CD8-positive, alpha-beta memory T cell (primary cell): Measurements from ENCODE around the gene API5. TPM values are rescaled to one million over a fixed set of nuclear protein-coding genes. Genes with fewer than 3 reads are reported as not detected.

Experiments
- CTCF ChIA-PET: fragments of 350-600 bp; sonication (Branson Sonifier 250); formaldehyde crosslinking; loops from one replicate; lab custom pipeline; 2021; ENCODE audit warnings: antibody characterized with exemption; lab: Charles Lee
- POLR2A ChIA-PET: fragments of 350-600 bp; sonication (Branson Sonifier 250); formaldehyde crosslinking; loops from one replicate; lab custom pipeline; 2021; ENCODE audit warnings: antibody characterized with exemption; lab: Charles Lee
- DNase-seq, 5 donors: peaks; one replicate each; pipeline versions ENCODE4 v3.0.0 to v3.0.0-alpha.2; 2020 to 2022; ENCODE audit warnings: mixed read lengths in 1 of 5
- H3K27ac ChIP-seq: one replicate; pipeline ENCODE4 v1.7.0; 2013; ENCODE audit warnings: low read depth, mild to moderate bottlenecking, low read length, moderate library complexity
- H3K27me3 ChIP-seq: 2 replicates; pipeline ENCODE4 v1.7.0; 2013; ENCODE audit warnings: low read length, mild to moderate bottlenecking; ENCODE audit not compliant: insufficient read depth, poor library complexity, severe bottlenecking
- H3K36me3 ChIP-seq: 2 replicates; pipeline ENCODE4 v1.7.0; 2013; ENCODE audit warnings: mild to moderate bottlenecking, low read length, moderate library complexity; ENCODE audit not compliant: insufficient read depth
- H3K4me1 ChIP-seq: 2 replicates; pipeline ENCODE4 v1.7.0; 2013; ENCODE audit warnings: mild to moderate bottlenecking, low read length, moderate library complexity; ENCODE audit not compliant: insufficient read depth
- H3K4me3 ChIP-seq: 2 replicates; pipeline ENCODE4 v1.7.0; 2013; ENCODE audit warnings: mild to moderate bottlenecking, low read length
- H3K9me3 ChIP-seq: 2 replicates; pipeline ENCODE4 v1.7.0; 2013; ENCODE audit warnings: mild to moderate bottlenecking, low read length
- H3K27ac Mint-ChIP-seq, 8 donors: one replicate each; pipeline ENCODE4 v1.8.0; 2020 to 2021; ENCODE audit warnings: mixed read lengths in 8 of 8, mild to moderate bottlenecking in 6 of 8, inconsistent platforms in 3 of 8, moderate library complexity in 3 of 8
- H3K27me3 Mint-ChIP-seq, 2 donors: one replicate each; pipeline ENCODE4 v1.8.0; 2020 to 2021; ENCODE audit warnings: mixed read lengths in 2 of 2, mild to moderate bottlenecking in 1 of 2, moderate library complexity in 1 of 2
- H3K36me3 Mint-ChIP-seq, 3 donors: one replicate each; pipeline ENCODE4 v1.8.0; 2020 to 2021; ENCODE audit warnings: mixed read lengths in 3 of 3, inconsistent platforms in 1 of 3, mild to moderate bottlenecking in 1 of 3
- H3K4me1 Mint-ChIP-seq, 3 donors: one replicate each; pipeline ENCODE4 v1.8.0; 2020 to 2021; ENCODE audit warnings: mixed read lengths in 3 of 3, inconsistent platforms in 1 of 3, mild to moderate bottlenecking in 1 of 3
- H3K4me3 Mint-ChIP-seq, 7 donors: one replicate each; pipeline ENCODE4 v1.8.0; 2020 to 2021; ENCODE audit warnings: mixed read lengths in 7 of 7, mild to moderate bottlenecking in 6 of 7, moderate library complexity in 4 of 7, inconsistent platforms in 2 of 7
- H3K9me3 Mint-ChIP-seq, 5 donors: one replicate each; pipeline ENCODE4 v1.8.0; 2020 to 2022; ENCODE audit warnings: mixed read lengths in 5 of 5, mild to moderate bottlenecking in 3 of 5, moderate library complexity in 2 of 5, inconsistent platforms in 1 of 5
- polyA plus RNA-seq: library from polyadenylated mRNA; unstranded; fragments of 300-500 nt; fragmentation: Illumina TruSeq; gene quantifications from one replicate; pipeline ENCODE4 v1.2.3, GENCODE V29; 2021
- total RNA-seq, 2 experiments: library from RNA; stranded (reverse); gene quantifications; one replicate each; pipeline ENCODE4 v1.2.3, GENCODE V29; 2021

Gene API5
- total and polyA plus RNA-seq, 3 experiments from 2014 or later: 136 to 188 (median 186) TPM

- ChIA-PET CTCF (interaction anchor here (1.3 kb wide), 2 partner anchors 16 to 29 kb away, joined by 4 to 5 read pairs; partner anchors contain the start of gene API5), POLR2A (no interaction called here)
- H3K36me3 Mint-ChIP-seq: no peaks in the 10 kb centered on the region
- H3K27me3 ChIP-seq: no peaks in the 10 kb centered on the region
- no peaks in the 10 kb centered on the region for H3K4me1 ChIP-seq
- peaks cover 0 to 4% (median 0%) of the 10 kb centered on the region in 3 donors for H3K4me1 Mint-ChIP-seq
- peaks cover 11 to 33% of the 10 kb centered on the region in 2 donors for H3K27me3 Mint-ChIP-seq
- H3K4me3 Mint-ChIP-seq: no peak overlapping the region
- no peak overlapping the region for H3K4me3 ChIP-seq
- H3K9me3 Mint-ChIP-seq: no peaks in the 10 kb centered on the region
- no peak overlapping the region for H3K27ac Mint-ChIP-seq
- H3K27ac ChIP-seq: no peak overlapping the region
- H3K36me3 ChIP-seq: no peaks in the 10 kb centered on the region
- DNase-seq: peak in 4 of 5 donors; percentile 8 to 55 (median 16)
- H3K9me3 ChIP-seq: no peaks in the 10 kb centered on the region
Observed at GRCh38 chr11:43282607-43283440, 29.0 kb upstream of the API5 start.

DNA sequence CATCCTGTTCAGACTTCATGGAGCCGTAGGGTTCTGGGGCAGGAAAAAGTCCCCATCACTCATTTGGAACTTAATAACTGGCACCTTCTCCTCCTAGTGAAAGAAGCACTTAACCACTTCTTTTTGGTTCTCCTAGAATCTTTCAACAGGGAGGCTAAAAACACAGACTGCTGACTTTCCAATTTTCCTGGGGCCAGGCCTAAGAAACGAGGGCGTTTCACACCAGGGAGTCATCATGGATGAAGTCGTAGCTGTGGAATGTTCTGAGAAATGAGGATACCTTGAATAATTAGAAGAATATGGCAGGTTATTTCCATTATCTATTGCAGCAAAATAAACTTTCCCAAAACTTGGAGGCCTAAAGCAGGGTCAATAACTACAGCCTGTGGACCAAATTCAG lies 26.0 kb upstream of the API5 start:
- H3K27me3 Mint-ChIP-seq: peaks cover 6 to 41% of the 10 kb centered on the region in 2 donors
- no peaks in the 10 kb centered on the region for H3K36me3 Mint-ChIP-seq
- H3K27ac Mint-ChIP-seq: no peak overlapping the region
- CTCF ChIA-PET: interaction anchor here (1.7 kb wide), 1 partner anchor 12 kb away, joined by 3 read pairs; no protein-coding TSS in a partner anchor
- Histone ChIP-seq H3K27me3 (no peaks in the 10 kb centered on the region), H3K4me1 (no peaks in the 10 kb centered on the region), H3K36me3 (no peaks in the 10 kb centered on the region), H3K4me3 (no peak overlapping the region), H3K9me3 (no peaks in the 10 kb centered on the region), H3K27ac (no peak overlapping the region)
- H3K4me1 Mint-ChIP-seq: peaks cover 0 to 4% (median 0%) of the 10 kb centered on the region in 3 donors
- H3K4me3 Mint-ChIP-seq: no peak overlapping the region
- H3K9me3 Mint-ChIP-seq: no peaks in the 10 kb centered on the region
- POLR2A ChIA-PET: no interaction called here
- no peak for DNase-seq

DNA sequence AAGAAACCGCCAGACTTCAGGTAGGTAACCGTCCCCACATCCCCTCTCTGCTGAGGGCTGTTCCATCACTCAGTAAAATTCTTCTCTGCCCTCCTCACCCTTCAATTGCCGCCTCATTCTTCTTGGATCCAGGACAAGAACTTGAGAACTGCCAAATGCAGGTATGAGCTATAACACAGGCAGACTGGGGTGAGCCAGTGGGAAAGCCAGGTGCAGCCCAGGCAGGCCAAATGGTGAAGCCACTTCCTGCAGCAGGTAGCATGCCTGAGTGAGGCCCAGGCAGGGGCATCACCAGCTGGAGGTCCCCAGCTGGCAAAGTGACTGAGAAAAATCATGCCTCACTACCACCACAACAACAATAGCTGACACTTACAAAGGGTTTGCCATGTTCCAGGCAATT lies 22.4 kb upstream of the API5 start:
- DNase-seq: no peak
- Histone ChIP-seq H3K27me3 (no peaks in the 10 kb centered on the region), H3K9me3 (no peaks in the 10 kb centered on the region), H3K27ac (no peak overlapping the region), H3K4me3 (no peak overlapping the region), H3K36me3 (no peaks in the 10 kb centered on the region), H3K4me1 (no peaks in the 10 kb centered on the region)
- Mint-ChIP-seq H3K9me3 (peaks cover 0 to 7% (median 4%) of the 10 kb centered on the region in 5 donors), H3K27me3 (peaks cover 6 to 46% of the 10 kb centered on the region in 2 donors), H3K4me3 (no peak overlapping the region), H3K4me1 (no peaks in the 10 kb centered on the region), H3K36me3 (no peaks in the 10 kb centered on the region), H3K27ac (peak overlapping the region in 1 of 8 donors; percentile 59)
- POLR2A ChIA-PET: no interaction called here
- CTCF ChIA-PET: no interaction called here

DNA sequence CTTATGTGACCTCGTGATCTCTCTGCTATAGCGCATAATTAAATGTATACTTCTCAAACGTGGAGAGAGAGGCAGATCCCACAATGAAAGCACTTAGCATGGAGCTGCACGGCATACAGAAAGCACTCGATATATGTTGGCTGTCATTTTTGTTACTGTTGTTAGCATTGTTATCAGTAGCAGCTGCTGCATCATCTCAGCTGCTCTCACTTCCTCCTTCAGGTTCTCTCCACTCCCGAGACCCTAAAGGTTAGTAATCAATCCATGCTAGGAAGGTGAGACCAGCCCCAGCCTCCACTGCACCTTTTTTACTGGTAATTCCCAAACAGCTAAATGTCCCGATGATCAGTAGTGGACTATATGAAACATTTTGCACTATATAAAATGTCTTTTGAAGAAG lies 13.4 kb upstream of the API5 start:
- H3K9me3 ChIP-seq: no peaks in the 10 kb centered on the region
- H3K27ac Mint-ChIP-seq: no peak overlapping the region
- ChIA-PET POLR2A (interaction anchor here (0.7 kb wide), 1 partner anchor 292 kb away, joined by 3 read pairs; no protein-coding TSS in a partner anchor), CTCF (interaction anchor here (1.0 to 1.1 kb wide), 2 partner anchors 13 to 14 kb away, joined by 3 to 5 read pairs; partner anchors contain the start of gene API5)
- H3K27me3 Mint-ChIP-seq: peaks cover 5 to 41% of the 10 kb centered on the region in 2 donors
- H3K4me1 ChIP-seq: no peaks in the 10 kb centered on the region
- no peak overlapping the region for H3K4me3 ChIP-seq
- no peaks in the 10 kb centered on the region for H3K4me1 Mint-ChIP-seq
- no peak overlapping the region for H3K27ac ChIP-seq
- no peaks in the 10 kb centered on the region for H3K27me3 ChIP-seq
- no peaks in the 10 kb centered on the region for H3K36me3 ChIP-seq
- H3K9me3 Mint-ChIP-seq: peaks cover 10 to 22% (median 20%) of the 10 kb centered on the region in 5 donors
- no peak overlapping the region for H3K4me3 Mint-ChIP-seq
- H3K36me3 Mint-ChIP-seq: peaks cover 0 to 10% (median 0%) of the 10 kb centered on the region in 3 donors
- DNase-seq: no peak

DNA sequence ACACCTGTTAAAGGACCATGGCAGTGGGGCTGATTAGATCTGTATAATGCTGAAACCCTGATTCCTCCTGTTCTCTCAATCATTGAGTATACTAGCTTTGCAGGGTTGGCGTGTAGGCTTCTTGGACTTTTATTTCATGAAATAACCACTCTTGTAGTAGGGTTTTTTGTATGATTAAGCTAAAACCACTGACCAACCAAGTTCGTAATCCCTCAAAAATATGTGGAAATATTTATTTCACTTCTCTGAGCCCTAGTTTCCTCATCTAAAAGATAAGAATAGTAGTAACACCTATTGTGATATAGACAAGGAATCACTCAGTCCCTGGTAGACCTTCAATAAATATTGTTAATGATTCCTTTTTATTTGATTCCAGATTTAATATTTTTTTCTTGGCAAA lies 4.2 kb downstream of the API5 start:
- H3K4me3 ChIP-seq: no peak overlapping the region
- Mint-ChIP-seq H3K36me3 (peaks cover 0 to 42% (median 0%) of the 10 kb centered on the region in 3 donors), H3K27me3 (peaks cover 0 to 2% of the 10 kb centered on the region in 2 donors), H3K4me1 (peaks cover 49 to 70% (median 58%) of the 10 kb centered on the region in 3 donors), H3K27ac (peak overlapping the region in 6 of 8 donors; percentile 6 to 87 (median 34)), H3K9me3 (no peaks in the 10 kb centered on the region), H3K4me3 (peak overlapping the region in 2 of 7 donors; percentile 12 to 97)
- peaks cover 40% of the 10 kb centered on the region for H3K4me1 ChIP-seq
- no peaks in the 10 kb centered on the region for H3K36me3 ChIP-seq
- H3K27me3 ChIP-seq: no peaks in the 10 kb centered on the region
- ChIA-PET POLR2A (no interaction called here), CTCF (no interaction called here)
- H3K27ac ChIP-seq: no peak overlapping the region
- H3K9me3 ChIP-seq: no peaks in the 10 kb centered on the region
- no peak for DNase-seq

DNA sequence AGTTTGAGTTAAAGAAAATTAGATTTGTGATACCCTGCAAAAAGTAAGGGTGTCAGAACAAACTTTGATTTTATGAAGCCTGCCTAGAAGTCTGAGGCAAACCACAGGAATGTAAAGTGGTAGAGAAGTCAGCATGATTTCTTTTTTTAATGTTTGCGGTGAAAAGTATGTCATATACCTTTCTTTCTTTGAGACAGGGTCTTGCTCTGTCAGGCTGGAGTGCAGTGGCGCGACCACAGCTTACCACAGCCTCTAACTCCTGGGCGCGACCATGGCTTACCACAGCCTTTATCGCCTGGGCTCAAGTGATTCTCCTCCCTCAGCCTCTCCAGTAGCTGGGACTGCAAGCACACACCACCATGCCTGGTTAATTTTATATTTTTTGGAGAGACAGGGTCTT lies 4.7 kb downstream of the API5 start:
- DNase-seq: peak in 1 of 5 donors; percentile 20
- H3K27ac Mint-ChIP-seq: peak overlapping the region in 7 of 8 donors; percentile 6 to 87 (median 71)
- CTCF ChIA-PET: no interaction called here
- H3K27ac ChIP-seq: no peak overlapping the region
- peaks cover 38% of the 10 kb centered on the region for H3K4me1 ChIP-seq
- no peaks in the 10 kb centered on the region for H3K27me3 ChIP-seq
- H3K9me3 Mint-ChIP-seq: no peaks in the 10 kb centered on the region
- H3K4me3 Mint-ChIP-seq: peak overlapping the region in 5 of 7 donors; percentile 11 to 97 (median 39)
- H3K4me1 Mint-ChIP-seq: peaks cover 47 to 68% (median 55%) of the 10 kb centered on the region in 3 donors
- H3K4me3 ChIP-seq: no peak overlapping the region
- peaks cover under 1% of the 10 kb centered on the region for H3K36me3 ChIP-seq
- peaks cover 0 to 2% of the 10 kb centered on the region in 2 donors for H3K27me3 Mint-ChIP-seq
- H3K9me3 ChIP-seq: no peaks in the 10 kb centered on the region
- POLR2A ChIA-PET: no interaction called here
- peaks cover 0 to 47% (median 0%) of the 10 kb centered on the region in 3 donors for H3K36me3 Mint-ChIP-seq

DNA sequence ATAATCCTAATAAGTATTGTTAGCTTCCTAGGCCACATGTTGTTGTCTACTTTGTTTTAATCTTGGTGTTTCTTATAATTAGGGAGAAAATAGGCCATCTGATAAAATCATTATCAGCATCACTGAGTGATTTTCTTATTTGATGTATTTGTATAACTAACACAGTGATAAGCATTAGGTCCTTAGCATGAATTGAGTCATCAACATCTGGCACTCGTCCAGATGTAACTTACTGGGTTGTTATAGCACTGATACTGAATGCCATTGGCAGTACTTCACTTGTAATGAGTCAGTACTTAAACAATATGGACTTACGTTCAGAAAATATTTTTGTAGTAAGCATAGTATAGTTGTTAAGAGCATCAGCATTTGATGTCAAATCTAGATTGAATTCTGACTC lies 16.2 kb downstream of the API5 start:
- Mint-ChIP-seq H3K27ac (no peak overlapping the region), H3K36me3 (peaks cover 7 to 97% (median 23%) of the 10 kb centered on the region in 3 donors), H3K27me3 (no peaks in the 10 kb centered on the region), H3K4me1 (no peaks in the 10 kb centered on the region), H3K9me3 (peaks cover 0 to 2% (median 0%) of the 10 kb centered on the region in 5 donors), H3K4me3 (no peak overlapping the region)
- H3K9me3 ChIP-seq: no peaks in the 10 kb centered on the region
- no peaks in the 10 kb centered on the region for H3K4me1 ChIP-seq
- POLR2A ChIA-PET: no interaction called here
- H3K27me3 ChIP-seq: no peaks in the 10 kb centered on the region
- CTCF ChIA-PET: interaction anchor here (1.4 kb wide), 1 partner anchor 17 kb away, joined by 4 read pairs; no protein-coding TSS in a partner anchor
- peaks cover 66% of the 10 kb centered on the region for H3K36me3 ChIP-seq
- DNase-seq: no peak
- no peak overlapping the region for H3K27ac ChIP-seq
- no peak overlapping the region for H3K4me3 ChIP-seq

GRCh38 chr11:43328482-43328881 lies 16.7 kb downstream of the API5 start:
- Mint-ChIP-seq H3K9me3 (peaks cover 0 to 2% (median 0%) of the 10 kb centered on the region in 5 donors), H3K4me3 (no peak overlapping the region), H3K27me3 (no peaks in the 10 kb centered on the region), H3K4me1 (no peaks in the 10 kb centered on the region), H3K27ac (no peak overlapping the region), H3K36me3 (peaks cover 7 to 96% (median 20%) of the 10 kb centered on the region in 3 donors)
- no peaks in the 10 kb centered on the region for H3K27me3 ChIP-seq
- H3K4me3 ChIP-seq: no peak overlapping the region
- H3K27ac ChIP-seq: no peak overlapping the region
- ChIA-PET CTCF (interaction anchor here (1.4 kb wide), 1 partner anchor 17 kb away, joined by 4 read pairs; no protein-coding TSS in a partner anchor), POLR2A (no interaction called here)
- H3K36me3 ChIP-seq: peaks cover 67% of the 10 kb centered on the region
- no peaks in the 10 kb centered on the region for H3K9me3 ChIP-seq
- H3K4me1 ChIP-seq: no peaks in the 10 kb centered on the region
- no peak for DNase-seq
